ENCODE results near the gene ASIC4. TPM values are rescaled to one million over a fixed set of nuclear protein-coding genes. Genes with fewer than 3 reads are reported as not detected.

The ASIC4 gene
- polyA plus RNA-seq, 1 donor, result 0.47 TPM

DNA sequence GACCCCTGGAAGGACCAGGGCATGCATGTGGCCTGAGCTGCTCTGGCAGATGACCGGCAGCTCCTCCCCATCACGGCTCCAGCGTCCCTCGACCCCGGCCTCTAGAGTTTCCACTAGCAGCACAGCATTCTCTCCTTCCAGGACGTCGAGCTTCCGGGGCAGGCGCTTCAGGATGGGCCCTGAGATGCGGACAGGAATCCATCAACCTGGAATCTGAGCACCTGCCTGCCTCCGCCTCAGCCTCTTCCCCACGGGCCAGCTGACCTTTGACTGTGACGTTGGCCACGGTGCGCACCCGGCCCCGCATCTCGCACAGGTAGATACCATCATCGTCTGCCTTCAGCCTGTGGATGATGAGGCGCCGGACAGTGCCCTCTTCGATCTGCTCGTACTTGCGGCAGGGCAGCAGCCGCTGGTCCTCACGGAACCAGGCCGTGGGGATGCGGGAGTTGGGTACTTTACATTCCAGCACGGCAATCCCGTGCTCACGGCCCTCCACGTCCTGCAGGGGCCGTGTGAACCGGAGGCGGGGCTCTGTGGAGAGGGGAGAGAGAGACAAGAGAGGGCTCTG, 53.6 kb downstream of the ASIC4 start:
- DNase-seq (ENCODE audit: low read depth), result no peak

DNA sequence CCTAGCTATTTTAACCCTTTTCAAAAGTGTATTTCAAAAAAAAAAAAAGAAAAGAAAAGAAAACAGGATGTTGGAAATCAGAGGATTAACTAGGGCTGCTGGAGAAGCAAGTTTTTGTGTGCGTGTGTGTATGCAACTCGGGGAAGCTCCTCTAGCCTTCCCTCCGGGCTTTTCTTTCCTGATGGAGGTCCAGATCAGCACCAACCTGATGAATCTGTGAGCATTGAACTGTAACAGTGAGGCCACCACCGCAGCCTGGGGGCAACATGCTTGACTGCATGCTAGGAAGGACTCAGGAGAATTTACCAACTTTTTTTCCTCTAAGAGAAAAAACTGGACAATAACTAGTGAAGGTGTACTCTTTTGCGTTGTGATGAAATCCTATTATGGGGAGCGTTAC, 54.8 kb downstream of the ASIC4 start:
- DNase-seq (ENCODE audit: low read depth), result no peak

DNA sequence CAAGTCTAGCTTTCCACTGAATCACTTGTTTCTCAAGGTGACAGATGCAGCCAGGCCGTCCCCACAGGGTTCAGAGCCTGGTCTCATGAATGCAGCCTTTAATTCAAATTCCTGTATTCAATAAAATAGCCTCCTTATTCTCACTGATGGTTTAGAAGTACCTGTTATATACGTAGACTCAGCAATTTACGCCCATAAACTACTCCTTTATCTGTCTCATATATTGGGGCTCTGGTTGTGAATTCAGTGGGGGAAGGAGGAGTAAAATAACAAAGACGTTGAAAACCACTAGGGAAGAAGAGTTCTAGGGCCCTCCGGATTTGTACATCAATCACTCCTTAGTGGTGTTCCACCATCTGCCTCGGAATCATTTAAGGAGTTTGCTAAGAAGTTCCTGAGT, 55.4 kb downstream of the ASIC4 start:
- DNase-seq (ENCODE audit: low read depth), result no peak

DNA sequence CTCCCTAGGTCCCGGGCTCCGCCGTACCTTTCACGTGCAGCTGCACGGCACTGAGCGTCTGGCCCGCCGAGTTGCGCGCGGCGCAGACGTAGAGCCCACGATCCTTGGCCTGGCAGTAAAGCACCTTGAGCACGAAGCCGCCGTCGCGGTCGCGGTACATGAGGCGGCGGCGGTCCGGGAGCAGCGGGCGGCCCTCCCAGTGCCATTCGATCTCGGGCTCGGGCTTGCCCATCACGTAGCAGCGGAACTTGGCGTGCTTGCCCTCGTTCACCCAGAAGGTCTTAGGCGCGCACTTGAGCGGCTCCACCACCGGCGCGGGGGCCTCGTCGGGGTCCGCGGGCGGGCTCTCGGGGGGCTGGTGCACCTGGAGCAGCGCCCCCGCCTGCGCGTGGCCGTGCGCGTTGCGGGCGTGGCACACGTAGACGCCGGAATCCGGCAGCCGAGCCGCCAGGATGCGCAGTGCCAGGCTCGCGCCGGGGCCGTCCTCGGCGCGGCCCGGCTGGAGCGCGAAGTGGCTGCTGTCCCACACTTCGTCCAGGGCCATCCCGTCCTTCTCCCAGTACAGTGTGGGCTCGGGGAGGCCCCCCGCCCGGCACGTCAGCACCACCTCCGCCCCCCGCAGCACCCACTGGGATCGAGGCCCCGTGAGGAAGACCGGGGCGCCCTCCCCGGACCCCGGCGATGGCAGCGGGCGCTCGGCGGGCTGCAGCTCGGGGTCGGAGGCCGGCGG, 56.1 kb downstream of the ASIC4 start:
- no peak for DNase-seq (ENCODE audit: low read depth)

DNA sequence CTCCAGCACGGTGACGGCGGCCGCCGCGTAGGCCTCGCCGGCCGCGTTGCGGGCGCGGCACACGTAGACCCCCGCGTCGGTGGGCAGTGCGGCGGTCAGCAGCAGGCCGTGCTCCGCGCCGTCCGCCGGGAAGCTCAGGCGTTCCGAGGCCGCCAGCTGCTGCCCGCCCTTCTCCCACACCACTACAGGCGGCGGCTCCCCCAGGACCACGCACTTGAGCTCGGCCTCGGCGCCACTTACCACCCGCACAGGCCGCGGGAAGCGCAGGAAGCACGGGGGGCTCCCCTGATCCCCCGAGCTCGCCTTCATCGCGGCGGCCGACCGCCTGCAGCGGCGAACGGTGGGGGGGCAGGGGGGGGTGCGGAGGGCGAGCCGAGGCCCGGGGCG, 56.6 kb downstream of the ASIC4 start:
- no peak for DNase-seq (ENCODE audit: low read depth)

DNA sequence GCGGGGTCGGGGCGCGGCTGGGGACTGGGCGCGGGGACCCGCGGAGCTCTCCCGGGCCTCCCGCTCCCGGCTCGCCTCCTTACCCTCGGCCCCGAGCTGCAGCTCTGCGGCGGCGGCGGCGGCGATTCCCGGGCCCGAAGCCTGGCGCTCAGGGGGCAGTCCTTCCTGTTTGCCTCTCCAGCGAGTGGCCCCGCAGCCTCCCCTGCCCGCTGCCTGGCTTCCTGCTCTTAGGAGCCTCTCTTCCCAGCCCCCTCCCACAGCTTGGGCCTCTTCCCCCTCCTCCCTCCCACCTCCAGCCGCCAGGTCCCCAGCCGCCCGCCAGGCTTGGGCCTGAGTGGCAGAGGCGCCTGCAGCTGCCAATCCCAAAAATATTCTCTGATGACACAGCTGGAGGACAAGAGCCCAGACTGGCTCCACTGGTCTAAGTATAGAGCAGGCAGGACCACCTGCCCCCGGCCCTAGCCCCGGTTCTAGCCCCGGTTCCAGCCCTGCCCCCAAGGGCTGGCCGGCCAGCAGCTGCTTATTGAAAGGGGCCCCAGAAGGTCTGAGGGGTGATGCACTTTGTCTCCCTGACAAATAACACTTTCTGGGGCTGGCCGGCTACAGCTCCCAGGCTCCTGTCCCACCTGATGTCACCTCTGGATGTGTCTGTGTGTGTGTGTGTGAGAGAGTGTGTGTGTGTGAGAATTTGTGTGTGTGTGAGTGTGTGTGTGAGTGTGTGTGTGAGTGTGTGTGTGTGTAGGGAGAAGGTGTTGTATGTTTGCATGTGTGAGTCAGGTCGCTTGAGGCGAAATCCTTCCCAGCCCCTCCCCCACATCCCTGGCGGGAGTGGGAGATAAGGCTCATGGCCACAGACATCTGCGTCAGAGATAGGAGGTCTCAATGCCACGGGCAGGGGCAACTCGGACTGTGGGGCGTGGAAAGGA, 57.3 kb downstream of the ASIC4 start, which contains the start of gene OBSL1:
TSS of gene OBSL1 (minus strand) at position 229 of the 926 bp plus-strand sequence. CDS start 307 bp downstream, outside the sequence.
- no peak for DNase-seq (ENCODE audit: low read depth)

DNA sequence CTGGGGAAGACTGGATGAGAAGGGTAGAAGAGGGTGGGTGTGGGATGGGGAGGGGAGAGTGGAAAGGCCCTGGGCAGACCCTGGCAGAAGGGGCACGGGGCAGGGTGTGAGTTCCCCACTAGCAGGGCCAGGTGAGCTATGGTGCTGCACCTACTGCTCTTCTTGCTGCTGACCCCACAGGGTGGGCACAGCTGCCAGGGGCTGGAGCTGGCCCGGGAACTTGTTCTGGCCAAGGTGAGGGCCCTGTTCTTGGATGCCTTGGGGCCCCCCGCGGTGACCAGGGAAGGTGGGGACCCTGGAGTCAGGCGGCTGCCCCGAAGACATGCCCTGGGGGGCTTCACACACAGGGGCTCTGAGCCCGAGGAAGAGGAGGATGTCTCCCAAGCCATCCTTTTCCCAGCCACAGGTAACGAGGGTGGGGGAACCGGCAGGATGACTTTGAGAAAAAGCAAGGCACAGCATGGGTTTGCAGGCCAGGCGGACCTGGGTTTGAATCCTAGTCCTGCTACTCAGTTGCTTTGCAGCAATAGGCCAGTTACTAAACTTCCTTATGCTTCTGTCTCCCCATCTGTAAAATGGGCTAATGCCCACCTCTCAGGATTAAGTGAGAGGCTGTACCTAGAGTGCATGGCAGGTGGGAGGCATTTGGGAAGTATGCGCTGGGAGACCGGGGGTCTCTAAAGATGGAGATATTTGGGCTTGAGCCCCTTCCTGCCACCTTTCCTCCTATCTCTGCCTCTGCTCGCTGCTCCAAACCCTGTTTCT, 58.1 kb downstream of the ASIC4 start, which contains the start of gene INHA:
TSS of gene INHA (plus strand) at position 74 of the 765 bp plus-strand sequence. CDS start at position 139, 65 bp downstream.
- DNase-seq (ENCODE audit: low read depth), result no peak

DNA sequence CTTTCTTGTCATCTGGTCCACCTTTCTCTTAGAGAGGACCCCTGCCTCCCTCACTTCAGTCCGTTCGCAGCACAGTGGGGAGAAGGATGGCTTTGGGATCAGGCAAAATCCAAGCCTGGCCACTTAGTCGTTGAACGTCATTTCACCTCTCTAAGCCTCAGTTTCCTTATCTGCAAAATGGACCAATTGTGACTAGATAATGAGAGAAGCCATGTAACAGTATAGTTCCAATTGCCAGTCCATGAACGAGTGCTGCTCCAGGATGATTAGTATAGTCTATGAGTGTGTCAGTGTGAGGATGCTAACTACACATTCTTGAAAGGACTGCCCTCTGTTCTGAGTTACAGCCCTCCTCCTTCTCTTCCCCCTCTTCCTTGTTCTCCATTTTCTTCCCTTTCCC, 58.9 kb downstream of the ASIC4 start:
- DNase-seq (ENCODE audit: low read depth), result no peak

DNA sequence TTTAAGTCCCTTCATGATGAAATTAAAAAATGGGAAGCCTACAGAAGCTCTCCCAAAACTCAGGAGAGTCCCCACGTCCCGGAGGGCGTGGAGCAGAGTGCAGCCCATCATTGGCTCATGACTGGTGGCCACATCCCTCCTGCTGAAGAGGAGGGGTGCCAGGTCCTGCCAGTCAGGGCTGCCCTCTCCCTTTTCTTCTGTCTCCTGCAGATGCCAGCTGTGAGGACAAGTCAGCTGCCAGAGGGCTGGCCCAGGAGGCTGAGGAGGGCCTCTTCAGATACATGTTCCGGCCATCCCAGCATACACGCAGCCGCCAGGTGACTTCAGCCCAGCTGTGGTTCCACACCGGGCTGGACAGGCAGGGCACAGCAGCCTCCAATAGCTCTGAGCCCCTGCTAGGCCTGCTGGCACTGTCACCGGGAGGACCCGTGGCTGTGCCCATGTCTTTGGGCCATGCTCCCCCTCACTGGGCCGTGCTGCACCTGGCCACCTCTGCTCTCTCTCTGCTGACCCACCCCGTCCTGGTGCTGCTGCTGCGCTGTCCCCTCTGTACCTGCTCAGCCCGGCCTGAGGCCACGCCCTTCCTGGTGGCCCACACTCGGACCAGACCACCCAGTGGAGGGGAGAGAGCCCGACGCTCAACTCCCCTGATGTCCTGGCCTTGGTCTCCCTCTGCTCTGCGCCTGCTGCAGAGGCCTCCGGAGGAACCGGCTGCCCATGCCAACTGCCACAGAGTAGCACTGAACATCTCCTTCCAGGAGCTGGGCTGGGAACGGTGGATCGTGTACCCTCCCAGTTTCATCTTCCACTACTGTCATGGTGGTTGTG, 60.4 kb downstream of the ASIC4 start:
- no peak for DNase-seq (ENCODE audit: low read depth)

DNA sequence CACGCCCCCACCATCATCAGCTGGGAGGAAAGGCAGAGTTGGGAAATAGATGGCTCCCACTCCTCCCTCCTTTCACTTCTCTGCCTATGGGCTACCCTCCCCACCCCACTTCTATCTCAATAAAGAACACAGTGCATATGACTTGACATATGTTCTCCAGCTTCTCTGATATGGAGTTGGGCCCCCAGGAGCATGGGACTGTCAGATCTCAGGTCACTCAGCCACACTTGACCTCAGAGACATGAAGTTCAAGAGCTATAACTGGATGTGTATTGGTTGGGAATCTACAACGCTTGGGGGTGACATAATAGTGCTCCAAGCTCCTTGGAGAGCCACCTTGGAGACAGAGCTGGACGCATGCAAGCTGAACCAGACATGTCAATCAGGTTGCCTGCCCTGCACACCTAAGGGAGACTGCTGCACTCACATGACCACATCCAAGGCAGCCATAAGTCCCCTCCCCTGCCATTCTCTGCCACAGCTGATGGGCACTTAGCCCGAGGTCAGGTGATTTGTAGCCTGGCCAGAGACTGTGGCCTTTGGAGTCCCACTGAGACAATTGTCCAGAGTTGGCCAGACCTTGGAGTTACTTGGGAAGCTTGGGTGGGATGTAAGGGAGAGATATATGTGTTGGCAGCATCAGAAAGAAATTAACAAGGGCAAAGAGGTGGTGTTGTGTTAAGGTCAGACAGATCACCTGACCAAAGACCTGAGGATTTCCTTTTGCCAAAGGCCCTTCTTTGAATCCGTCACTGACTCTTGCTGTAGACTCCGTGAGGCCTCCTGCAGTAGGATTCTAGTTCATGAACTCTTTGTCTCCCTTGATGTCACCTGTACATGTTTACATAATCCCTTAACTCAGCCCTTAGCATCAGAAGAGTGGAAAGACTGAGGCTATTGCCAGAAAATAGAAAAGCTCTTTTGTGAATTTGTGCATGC, 61.6 kb downstream of the ASIC4 start:
- no peak for DNase-seq (ENCODE audit: low read depth)

DNA sequence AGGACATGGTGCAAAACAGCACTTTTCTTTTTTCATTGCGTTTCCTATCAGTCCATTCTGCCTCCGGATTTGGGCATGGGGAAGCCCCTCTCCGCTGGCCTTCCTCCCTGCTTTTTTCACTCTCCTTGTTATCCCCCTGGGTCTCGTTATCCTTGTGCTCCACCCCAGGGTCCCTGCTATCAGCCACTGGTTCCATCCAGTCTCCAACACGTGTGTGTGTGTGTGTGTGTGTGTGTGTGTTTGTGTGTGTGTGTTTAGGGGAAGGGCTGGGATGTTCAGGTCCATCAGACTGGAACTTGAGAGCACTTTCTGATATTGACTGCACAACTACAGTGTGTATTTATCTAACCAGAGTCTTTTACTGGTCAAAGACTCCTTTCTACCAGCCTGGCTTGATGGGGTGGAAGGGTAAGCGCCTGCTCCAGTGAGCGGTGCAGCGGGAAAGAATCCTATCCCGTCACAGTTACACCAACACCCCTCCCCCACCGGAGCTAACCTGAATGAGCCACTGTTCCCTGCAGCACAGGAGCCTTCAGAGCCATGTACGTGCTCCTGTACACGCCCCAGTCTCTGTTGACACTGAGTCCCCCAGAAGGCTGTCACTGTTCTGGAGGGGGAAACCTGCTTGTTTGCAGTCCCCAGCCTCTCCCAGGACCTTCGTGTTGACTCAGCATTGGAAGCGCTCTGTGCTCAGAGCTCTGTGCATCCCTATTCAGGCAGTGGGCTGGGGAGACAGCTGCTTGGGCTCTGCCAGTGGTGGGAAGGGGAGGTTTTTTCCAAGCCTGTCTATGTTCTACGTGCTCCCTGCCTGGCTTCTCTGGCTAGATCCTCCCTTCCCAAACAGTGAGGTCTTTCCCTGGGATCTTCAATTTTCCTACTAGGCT, 62.5 kb downstream of the ASIC4 start:
- DNase-seq (ENCODE audit: low read depth), result no peak

DNA sequence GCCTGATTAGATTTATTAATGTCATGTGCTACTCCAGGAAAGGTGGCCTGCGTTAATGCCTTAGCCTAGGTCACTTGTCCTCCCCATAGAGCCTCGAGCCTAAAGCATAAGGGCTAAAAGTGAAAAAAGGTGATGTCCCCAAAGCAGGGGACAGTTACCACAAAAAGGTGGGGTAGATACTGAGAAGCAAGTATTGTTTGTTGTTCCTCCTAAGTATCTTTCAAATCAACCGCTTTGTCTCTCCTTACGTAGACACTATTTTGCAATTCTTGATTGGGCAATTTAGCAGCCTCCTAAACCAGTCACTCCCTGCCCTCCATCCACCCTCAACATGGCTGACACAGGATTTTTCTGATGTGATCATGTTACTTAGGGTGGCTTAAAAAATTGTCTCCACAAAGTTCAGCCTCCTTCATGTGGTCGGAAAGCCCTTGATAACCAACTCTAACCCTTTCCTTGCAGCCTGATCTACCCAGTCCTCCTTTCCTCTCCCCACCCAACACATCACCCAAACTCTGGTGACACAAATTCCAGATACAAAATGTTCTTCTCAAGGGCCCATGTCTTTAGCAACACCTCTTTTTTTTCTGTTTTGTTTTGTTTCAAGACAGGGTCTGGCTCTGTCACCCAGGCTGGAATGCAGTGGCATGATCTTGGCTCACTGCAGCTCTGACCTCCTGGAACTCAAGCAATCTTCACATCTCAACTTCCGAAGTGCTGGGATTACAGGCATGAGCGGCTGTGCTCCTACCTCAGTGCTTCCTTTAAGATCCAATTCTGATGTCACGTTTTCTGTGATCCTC, 64.7 kb downstream of the ASIC4 start:
- DNase-seq (ENCODE audit: low read depth), result no peak

DNA sequence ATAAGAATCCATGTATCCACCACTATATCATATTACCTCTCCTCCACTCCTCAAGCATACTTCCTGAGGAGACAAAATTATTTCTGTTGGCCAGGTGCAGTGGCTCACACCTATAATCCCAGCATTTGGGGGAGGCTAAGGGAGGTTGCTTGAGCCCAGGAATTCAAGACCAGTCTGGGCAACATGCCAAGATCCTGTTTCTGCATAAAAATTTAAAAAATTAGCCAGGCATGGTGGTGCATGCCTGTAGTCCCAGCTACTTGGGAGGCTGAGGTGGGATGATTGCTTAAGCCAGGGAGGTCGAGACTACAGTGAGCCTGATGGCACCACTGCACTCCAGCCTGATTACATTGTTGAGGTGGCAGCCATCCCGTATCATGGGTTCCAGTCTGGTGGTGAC, 67.1 kb downstream of the ASIC4 start:
- DNase-seq (ENCODE audit: low read depth), result no peak

Measured in forelimb muscle (tissue), 1 donor.